SU-DHL-6 (cell line): ENCODE results near the gene ZNF878.

Source experiments
- CTCF ChIP-seq: fragments of 200-600 bp; sonication (generic); IDR thresholded peaks from one replicate; pipeline ENCODE4 v1.5.1; 2017; ENCODE audit warnings: antibody characterized with exemption, mild to moderate bottlenecking, low read length, moderate library complexity; ENCODE audit not compliant: insufficient read depth, poor library complexity, severe bottlenecking
- EZH2phosphoT487 ChIP-seq: fragments of 200-600 bp; sonication (generic), shearing (Covaris generic); conservative IDR thresholded peaks from 2 replicates; pipeline ENCODE4 v1.6.1; 2018; ENCODE audit warnings: mild to moderate bottlenecking, antibody characterized with exemption, low read length, moderate library complexity, mixed read lengths

GRCh38 chr19:12092956-12093355 is 40.2 kb upstream of the ZNF878 start:
- TF ChIP-seq CTCF = no peak
- TF ChIP-seq EZH2phosphoT487 = no peak
